AG08395 (cell line): ENCODE measurements around the gene ZNF175.

Source experiments
- DNase-seq: peaks from one replicate; pipeline ENCODE4 v3.0.0; 2012; ENCODE audit warnings: mixed read lengths, low spot score

ZNF175 gene

GRCh38 chr19:51570962-51571575 lies at the start of gene ZNF175:
TSS of gene ZNF175 (plus strand) at chr19:51571283. CDS start at chr19:51573330, 2,047 bp downstream.
- peak; percentile 95 for DNase-seq

- no peak for DNase-seq
Measured at GRCh38 chr19:51521357-51521756, 49.7 kb upstream of the ZNF175 start.

GRCh38 chr19:51521781-51522180 lies 49.3 kb upstream of the ZNF175 start:
- DNase-seq: no peak

GRCh38 chr19:51524666-51525264 lies 46.3 kb upstream of the ZNF175 start:
- no peak for DNase-seq

DNA sequence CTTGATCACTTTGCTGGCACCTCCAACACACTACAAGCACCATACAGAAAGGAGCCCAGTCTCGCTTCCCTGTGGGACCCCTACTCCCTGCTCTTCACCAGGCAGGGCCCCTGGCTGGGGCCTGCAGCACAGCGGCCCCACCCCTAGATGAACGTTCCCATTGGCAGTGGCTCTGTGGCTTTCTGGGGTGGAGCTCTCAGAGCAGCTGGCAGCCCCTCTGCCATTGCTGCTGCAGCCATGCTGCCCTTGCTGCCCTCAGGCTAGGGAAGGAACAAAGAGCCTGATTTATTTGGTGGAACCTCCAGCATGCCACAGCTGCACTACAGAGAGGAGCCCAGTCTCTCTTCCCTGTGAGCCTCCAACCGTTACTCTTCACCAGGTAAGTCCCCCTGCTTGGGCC lies 45.4 kb upstream of the ZNF175 start:
- no peak for DNase-seq

- DNase-seq: no peak
Measured at GRCh38 chr19:51529301-51529700, 41.8 kb upstream of the ZNF175 start.

DNA sequence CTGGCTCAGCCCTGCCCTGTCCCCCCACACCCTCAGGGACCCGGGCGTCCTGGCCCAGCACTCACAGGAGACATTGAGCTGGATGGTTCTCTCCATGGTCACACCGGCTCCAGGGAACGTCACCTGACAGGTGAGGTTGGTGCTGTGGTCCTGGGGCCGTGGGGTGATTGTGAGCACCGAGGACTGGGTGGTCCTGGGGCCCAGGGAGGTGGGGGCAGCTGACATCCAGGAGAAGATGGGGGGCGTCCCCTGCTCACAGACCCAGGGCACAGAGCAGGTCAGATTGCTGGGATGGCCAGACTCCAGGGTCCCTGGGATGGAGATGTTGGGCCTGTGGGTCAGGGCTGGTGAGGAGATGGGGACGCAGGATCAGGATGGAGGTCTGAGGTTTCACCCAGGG lies 40.5 kb upstream of the ZNF175 start:
- no peak for DNase-seq

DNA sequence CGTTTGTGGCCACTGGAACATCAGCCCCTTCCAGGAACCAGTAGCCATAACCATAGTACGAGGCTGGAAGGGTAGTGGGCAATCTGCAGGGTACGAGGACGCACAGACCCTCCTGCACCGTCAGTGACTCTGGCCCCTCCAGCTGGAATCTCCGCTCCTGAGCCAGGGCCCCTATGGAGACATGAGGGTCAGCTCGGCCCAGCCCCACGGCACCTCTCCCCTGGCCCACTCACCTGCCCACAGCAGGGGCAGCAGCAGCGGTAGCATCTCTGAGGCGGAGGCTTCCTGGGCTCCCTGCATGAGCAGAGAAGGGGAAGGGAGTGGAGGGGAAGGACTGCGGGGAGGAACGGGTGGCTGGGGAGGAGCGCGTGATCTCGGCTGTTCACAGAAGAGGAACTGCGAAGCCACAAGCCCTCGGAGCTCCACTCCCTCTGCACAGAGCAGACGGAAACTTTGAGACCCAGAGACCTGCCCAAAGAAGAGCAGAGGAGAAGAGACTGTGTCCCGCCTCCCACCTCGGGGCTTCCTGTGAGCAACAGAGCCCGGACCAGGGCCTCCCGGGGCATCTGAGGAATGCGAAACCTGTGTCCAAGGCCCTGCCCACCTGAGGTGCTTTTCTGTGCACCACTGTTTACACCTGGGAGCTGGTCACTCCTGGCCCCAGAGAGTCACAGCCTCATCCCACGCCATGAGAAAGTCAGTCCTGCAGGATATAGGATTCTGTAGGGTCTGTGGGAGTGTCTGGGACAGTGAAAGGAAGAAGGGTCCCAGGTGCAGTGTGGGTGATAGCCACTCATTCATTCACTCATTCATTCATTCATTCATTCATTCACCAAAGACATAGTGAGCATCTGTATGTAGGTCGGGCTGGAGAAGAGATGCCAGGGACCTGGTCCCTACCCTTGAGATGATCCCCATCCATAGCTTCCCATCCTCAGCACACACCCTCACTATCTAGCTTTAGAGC lies 39.5 kb upstream of the ZNF175 start, which contains the start of gene SIGLEC6:
SIGLEC6 (minus strand) TSS at position 322 of the 967 bp plus-strand sequence; CDS start at position 300, 22 bp downstream.
- DNase-seq: no peak

DNA sequence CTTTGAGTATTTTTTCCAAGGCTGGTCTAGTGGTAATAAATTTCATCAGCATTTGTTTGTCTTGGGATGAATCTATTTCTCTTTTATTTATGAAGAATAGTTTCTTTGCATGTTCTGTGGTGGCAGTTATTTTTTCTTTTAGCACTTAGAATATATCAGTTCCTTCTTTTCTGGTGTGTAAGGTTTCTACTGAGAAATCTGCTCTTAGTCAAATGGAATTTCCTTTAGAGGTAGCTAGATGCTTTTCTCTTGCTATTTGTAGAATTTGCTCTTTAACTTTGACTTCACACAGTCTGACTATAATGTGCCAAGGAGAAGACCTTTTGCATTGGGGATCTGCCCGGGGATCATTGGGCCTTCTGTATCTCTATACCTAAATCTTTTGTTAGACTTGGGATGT lies 35.5 kb upstream of the ZNF175 start:
- DNase-seq: no peak

GRCh38 chr19:51539821-51540366 lies 31.2 kb upstream of the ZNF175 start:
- no peak for DNase-seq

- no peak for DNase-seq
Measured at GRCh38 chr19:51541458-51542357, 29.4 kb upstream of the ZNF175 start.

DNA sequence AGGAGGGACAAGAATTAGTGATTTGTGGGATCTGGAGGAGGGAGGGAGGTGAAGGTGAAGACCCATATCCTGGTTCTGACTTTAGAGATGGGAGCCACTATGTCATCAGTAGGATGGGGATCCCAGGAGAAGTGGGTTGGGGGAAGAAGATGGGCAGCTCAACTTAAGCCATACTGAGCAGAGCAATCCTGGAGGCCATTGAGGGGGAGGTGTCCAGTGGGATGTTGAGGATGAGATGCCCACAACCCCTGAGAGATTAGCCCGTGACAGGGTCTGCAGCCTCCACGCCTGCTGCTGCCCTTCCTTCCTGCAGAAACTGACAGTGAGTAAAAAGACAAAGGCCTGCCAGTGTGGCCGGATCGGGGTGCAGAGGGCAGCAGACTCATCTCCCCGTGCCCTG lies 28.4 kb upstream of the ZNF175 start:
- no peak for DNase-seq

DNA sequence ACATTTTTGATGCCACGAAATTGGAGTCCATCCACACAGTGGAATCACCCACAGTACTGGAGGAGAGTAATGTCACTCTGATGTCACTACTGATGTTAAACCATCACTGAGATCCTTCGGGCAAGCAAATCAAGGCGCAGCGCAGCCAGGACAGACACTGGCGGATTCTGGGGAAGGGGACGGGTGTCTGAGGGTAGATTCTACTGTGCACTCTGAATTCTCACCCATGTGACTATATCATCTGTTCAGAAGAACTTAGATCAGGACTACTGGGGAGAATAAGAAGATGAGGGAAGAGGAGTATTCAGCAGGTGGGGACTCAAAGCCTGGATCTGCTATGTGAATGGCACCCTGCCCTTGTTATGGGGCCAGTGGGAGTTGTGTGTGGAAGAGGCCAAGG lies 27.0 kb upstream of the ZNF175 start:
- no peak for DNase-seq

DNA sequence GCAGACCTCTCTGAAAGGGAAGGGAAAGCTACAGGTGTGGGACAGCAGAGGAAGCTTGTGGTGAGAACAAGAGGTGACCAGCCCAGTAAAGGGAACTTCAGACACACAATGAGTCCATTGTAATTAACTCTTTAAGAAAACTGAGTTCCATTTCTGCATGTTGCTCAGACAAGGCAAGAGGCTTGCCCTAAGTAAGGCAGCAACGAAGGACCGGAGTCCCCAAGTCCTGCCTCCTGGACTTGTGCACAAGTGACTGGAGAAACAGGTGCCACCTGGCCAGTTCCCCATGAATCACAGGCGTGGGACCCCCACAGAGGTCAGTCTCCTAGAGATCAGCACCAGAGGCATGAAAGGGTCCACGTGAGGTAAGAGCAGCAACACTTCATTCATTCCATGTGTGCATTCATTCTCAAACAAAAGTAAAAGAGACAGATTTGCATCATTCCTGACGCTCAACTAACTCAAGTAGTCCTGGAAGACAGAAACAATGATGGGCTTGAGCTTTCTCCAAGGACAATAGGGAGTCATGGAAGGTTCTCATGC lies 24.9 kb upstream of the ZNF175 start:
- no peak for DNase-seq

- DNase-seq: no peak
Measured at GRCh38 chr19:51546650-51547396, 24.3 kb upstream of the ZNF175 start.

DNA sequence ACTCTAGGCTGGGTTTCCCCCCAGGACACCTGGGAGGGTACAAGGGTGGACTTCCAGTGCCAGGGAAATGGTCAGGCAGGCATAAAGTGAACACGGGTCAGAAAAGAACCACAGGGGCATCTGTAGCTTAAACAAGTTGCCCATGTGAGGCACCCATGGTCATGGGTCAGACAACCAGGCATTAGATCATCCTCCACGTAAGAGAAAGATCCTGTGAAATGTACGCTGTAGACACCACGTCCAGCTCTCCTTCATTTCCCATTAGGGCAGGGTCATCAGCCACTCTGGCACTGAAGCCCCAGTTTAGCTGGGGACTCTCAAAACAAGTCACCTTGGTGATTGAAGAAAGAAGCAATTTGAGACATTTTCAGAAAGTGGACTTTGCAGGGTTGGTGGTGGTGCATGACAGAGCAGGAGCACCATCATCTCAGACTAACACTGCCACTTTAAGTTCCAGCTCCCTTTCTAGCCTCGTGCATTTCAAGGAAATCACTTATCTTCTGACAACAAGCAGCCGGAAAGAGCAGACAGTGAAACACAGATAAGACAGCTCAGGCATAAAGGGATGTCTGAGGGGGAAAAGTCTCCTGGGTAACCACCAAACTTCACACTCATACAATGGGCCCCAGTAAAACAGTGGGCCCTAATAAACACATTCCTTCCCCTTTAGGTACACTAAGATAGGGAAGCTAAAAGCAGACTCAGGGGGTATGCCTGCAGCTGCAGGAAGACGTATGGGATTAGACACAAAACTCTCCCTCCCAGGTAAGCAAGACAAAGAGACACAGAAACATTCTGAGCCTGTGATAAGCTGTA lies 23.5 kb upstream of the ZNF175 start:
- no peak for DNase-seq

DNA sequence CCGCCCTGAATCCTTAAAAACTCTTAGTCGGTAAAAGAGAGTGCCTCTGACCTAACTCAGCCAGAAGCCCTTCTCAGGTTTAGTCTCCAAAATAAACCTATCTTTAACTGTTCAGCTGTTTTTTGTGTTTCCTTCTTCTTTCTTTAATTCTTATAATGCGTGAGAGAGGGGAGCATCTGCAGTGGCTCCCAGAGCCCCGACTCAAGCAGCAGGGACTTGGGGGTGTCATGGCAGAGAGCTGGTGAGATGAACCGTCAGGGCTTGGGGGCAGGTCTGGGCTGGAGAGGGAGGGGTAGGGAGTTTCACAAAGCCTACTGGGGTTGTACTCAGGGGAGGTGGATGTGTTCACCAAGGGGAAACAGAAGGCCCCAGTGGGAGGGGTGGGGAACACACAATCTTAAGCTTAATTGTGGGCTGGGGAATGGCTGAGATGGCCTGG lies 22.9 kb upstream of the ZNF175 start:
- no peak for DNase-seq

GRCh38 chr19:51548891-51549305 lies 22.2 kb upstream of the ZNF175 start:
- DNase-seq: no peak

GRCh38 chr19:51549533-51550324 lies 21.4 kb upstream of the ZNF175 start:
- no peak for DNase-seq
